Measurements from ENCODE around the gene SPSB1.

GRCh38 chr1:9300573-9300972, 7.9 kb downstream of the SPSB1 start:
- TF ChIP-seq JUNB (IDR thresholded peaks at IDR 0.05; ENCODE audit: unreplicated experiment) (no peak), EZH2 (IDR thresholded peaks at IDR 0.05; ENCODE audit: low read depth, unreplicated experiment) (no peak), ZNF331 (CRISPR knock-in tag; IDR thresholded peaks at IDR 0.05; ENCODE audit: low read depth) (no peak), POLR2AphosphoS5 (IDR thresholded peaks at IDR 0.05; ENCODE audit: low read depth) (no peak), EZH2phosphoT487 (IDR thresholded peaks at IDR 0.05; ENCODE audit: unreplicated experiment) (no peak), CREB1 (CRISPR knock-in tag; IDR thresholded peaks at IDR 0.05; ENCODE audit: low read depth) (no peak), NANOG (IDR thresholded peaks at IDR 0.05; ENCODE audit: borderline replicate concordance) (no peak), STAT1 (IDR thresholded peaks at IDR 0.05; ENCODE audit: unreplicated experiment) (no peak)
- TF ChIP-seq, protein P1, sequence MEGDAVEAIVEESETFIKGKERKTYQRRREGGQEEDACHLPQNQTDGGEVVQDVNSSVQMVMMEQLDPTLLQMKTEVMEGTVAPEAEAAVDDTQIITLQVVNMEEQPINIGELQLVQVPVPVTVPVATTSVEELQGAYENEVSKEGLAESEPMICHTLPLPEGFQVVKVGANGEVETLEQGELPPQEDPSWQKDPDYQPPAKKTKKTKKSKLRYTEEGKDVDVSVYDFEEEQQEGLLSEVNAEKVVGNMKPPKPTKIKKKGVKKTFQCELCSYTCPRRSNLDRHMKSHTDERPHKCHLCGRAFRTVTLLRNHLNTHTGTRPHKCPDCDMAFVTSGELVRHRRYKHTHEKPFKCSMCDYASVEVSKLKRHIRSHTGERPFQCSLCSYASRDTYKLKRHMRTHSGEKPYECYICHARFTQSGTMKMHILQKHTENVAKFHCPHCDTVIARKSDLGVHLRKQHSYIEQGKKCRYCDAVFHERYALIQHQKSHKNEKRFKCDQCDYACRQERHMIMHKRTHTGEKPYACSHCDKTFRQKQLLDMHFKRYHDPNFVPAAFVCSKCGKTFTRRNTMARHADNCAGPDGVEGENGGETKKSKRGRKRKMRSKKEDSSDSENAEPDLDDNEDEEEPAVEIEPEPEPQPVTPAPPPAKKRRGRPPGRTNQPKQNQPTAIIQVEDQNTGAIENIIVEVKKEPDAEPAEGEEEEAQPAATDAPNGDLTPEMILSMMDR (conservative IDR thresholded peaks at IDR 0.05; ENCODE audit: low read depth in 2 of 2), result no peak
- TF ChIP-seq, protein P2, sequence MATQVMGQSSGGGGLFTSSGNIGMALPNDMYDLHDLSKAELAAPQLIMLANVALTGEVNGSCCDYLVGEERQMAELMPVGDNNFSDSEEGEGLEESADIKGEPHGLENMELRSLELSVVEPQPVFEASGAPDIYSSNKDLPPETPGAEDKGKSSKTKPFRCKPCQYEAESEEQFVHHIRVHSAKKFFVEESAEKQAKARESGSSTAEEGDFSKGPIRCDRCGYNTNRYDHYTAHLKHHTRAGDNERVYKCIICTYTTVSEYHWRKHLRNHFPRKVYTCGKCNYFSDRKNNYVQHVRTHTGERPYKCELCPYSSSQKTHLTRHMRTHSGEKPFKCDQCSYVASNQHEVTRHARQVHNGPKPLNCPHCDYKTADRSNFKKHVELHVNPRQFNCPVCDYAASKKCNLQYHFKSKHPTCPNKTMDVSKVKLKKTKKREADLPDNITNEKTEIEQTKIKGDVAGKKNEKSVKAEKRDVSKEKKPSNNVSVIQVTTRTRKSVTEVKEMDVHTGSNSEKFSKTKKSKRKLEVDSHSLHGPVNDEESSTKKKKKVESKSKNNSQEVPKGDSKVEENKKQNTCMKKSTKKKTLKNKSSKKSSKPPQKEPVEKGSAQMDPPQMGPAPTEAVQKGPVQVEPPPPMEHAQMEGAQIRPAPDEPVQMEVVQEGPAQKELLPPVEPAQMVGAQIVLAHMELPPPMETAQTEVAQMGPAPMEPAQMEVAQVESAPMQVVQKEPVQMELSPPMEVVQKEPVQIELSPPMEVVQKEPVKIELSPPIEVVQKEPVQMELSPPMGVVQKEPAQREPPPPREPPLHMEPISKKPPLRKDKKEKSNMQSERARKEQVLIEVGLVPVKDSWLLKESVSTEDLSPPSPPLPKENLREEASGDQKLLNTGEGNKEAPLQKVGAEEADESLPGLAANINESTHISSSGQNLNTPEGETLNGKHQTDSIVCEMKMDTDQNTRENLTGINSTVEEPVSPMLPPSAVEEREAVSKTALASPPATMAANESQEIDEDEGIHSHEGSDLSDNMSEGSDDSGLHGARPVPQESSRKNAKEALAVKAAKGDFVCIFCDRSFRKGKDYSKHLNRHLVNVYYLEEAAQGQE (IDR thresholded peaks at IDR 0.05; ENCODE audit: unreplicated experiment), result no peak

Data from GM23338 (cell line).